Right lobe of liver (tissue), 6 donors: ENCODE results near the gene DLGAP4. TPM values are rescaled to one million over a fixed set of nuclear protein-coding genes. Genes with fewer than 3 reads are reported as not detected.

Experiments used
- ATAC-seq, 4 donors: fragments of 200-7000 bp; cut with Tn5 transposase; one replicate each; pipeline ENCODE4 v1.9.1; 2020; ENCODE audit warnings: mild to moderate bottlenecking in 4 of 4, moderate library complexity in 4 of 4
- DNase-seq, 3 donors: peaks; one replicate each; pipeline ENCODE4 v3.0.0-alpha.2; 2020
- H3K27ac ChIP-seq, 3 donors: fragments of 200-600 bp; one replicate each; pipeline ENCODE4 v1.8.0; 2022
- H3K27me3 ChIP-seq, 2 donors: fragments of 200-600 bp; one replicate each; pipeline ENCODE4 v1.8.0; 2022
- H3K36me3 ChIP-seq, 4 donors: fragments of 200-600 bp; sonication (generic) in 1 of 4; one replicate each; pipeline versions ENCODE4 v1.5.1 to v1.8.0; 2017 to 2022; ENCODE audit warnings: control low read depth in 1 of 4
- H3K4me1 ChIP-seq, 4 donors: fragments of 200-600 bp; sonication (generic) in 1 of 4; one replicate each; pipeline versions ENCODE4 v1.5.1 to v1.8.0; 2017 to 2022; ENCODE audit warnings: control low read depth in 1 of 4
- H3K4me3 ChIP-seq, 3 donors: fragments of 200-600 bp; one replicate each; pipeline ENCODE4 v1.8.0; 2022
- H3K9me3 ChIP-seq, 4 donors: fragments of 200-600 bp; sonication (generic) in 1 of 4; one replicate each; pipeline versions ENCODE4 v1.5.1 to v1.8.0; 2017 to 2022; ENCODE audit warnings: control low read depth in 1 of 4
- CTCF ChIP-seq, 4 donors: fragments of 200-600 bp in 3 of 4; fragments of 450-650 bp in 1 of 4; IDR thresholded peaks; one replicate each; pipeline versions ENCODE4 v1.5.1 to v1.8.0; 2016 to 2022; ENCODE audit warnings: antibody characterized with exemption in 4 of 4, mild to moderate bottlenecking in 2 of 4
- POLR2A ChIP-seq: fragments of 450-650 bp; IDR thresholded peaks from one replicate; pipeline ENCODE4 v1.6.1; 2017; ENCODE audit warnings: antibody characterized with exemption, mild to moderate bottlenecking
- WGBS: methylation state at CpG from one replicate; pipeline ENCODE4 v1.1.6; 2018; ENCODE audit warnings: low coverage, low lambda C conversion rate; ENCODE audit not compliant: insufficient coverage; ENCODE audit errors: missing lambda C conversion rate; 5-methylcytosine and 5-hydroxymethylcytosine counted together
- intact Hi-C, 2 donors: fragments of 100-400 bp; cut with DNase I; formaldehyde crosslinking; loops; one replicate each; pipeline versions ENCODE4 v1.11.2 to v1.14.1; 2022
- total RNA-seq, 6 experiments: library from RNA; depleted of rRNA in 2 of 6; stranded (reverse); fragments of >200 nt in 2 of 6; fragmentation: NEBNext Ultra II Directional in 3 of 6; extraction: Animal tissue kit (Norgen Biotek cat#: 25700) in 3 of 6; gene quantifications; one replicate each; pipeline versions ENCODE4 v1.1.0 to v1.2.4, GENCODE V29; 2016 to 2023
- donor health status: DM: no; HTN: yes; CAD: no.
- donor health status: DM: no; HTN: no; CAD: no.
- donor health status: DM: no; HTN: no; CAD: no.
- donor health status: DM: no; HTN: yes; CAD: no.
- donor health status: DM: no; HTN: yes; CAD: no.

The DLGAP4 gene
- total RNA-seq, 6 experiments from 2014 or later, result 15.5 to 35.1 (median 23.2) TPM

GRCh38 chr20:36477475-36477874, 171.3 kb downstream of the DLGAP4 start:
- H3K27ac ChIP-seq, result no peak overlapping the region
- H3K9me3 ChIP-seq, result no peaks in the 10 kb centered on the region
- ATAC-seq, result no peak
- intact Hi-C loops, result no loop called here
- no peaks in the 10 kb centered on the region for H3K27me3 ChIP-seq
- WGBS, result 86% methylated on average over 1 of the region's 1 CpG
- H3K4me1 ChIP-seq, result peaks cover 0 to 25% (median 12%) of the 10 kb centered on the region in 4 donors
- no peaks in the 10 kb centered on the region for H3K36me3 ChIP-seq
- H3K4me3 ChIP-seq, result no peak overlapping the region
- no peak for DNase-seq
- TF ChIP-seq POLR2A (no peak), CTCF (IDR thresholded peaks at IDR 0.05) (no peak)

DNA sequence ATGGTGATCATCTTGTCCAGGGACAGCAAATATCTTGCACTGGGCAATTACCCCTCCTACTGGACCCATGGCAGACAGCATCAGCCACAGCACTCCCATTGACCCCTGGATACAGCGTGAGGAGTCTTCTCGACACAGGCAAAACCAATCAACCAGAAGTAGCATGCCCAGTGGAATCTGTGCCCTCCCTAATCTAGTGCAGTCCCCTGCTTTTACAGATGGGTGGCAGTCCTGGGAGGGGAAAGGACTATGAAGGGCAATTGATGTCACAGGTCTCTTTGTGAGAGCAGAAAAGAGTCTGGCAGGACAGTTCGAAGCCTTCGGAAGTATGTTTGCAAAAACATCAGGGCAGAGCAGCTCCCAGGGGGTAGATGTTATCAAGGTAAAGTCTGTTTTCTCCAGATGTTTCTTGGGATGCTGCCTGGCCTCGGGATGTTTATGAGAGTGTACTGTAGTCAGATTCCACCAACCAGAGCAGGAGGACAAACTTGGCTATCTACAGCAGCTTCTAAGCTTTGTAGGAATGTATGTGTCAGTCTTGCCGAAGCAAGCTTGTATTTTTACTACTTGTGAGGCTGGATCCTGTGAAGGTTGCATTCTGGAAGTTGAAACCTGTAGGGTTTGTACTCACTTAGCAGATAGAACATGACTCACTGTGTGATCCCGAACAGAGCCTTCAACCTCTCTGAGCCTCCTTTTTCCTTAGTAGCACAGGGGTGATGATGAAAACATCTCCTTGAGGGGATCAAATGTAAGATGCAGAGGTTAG, 172.2 kb downstream of the DLGAP4 start:
- Histone ChIP-seq H3K4me1 (peaks cover 0 to 32% (median 12%) of the 10 kb centered on the region in 4 donors), H3K9me3 (no peaks in the 10 kb centered on the region), H3K27ac (no peak overlapping the region), H3K36me3 (no peaks in the 10 kb centered on the region), H3K27me3 (no peaks in the 10 kb centered on the region), H3K4me3 (no peak overlapping the region)
- DNase-seq (no peak), ATAC-seq (no peak)
- TF ChIP-seq POLR2A (no peak), CTCF (IDR thresholded peaks at IDR 0.05) (no peak)
- 77% methylated on average over 5 of the region's 7 CpGs for WGBS
- intact Hi-C loops, result no loop called here

GRCh38 chr20:36479938-36480337, 173.8 kb downstream of the DLGAP4 start:
- no peak for DNase-seq
- no CpG with 5 or more reads among the region's 2 CpGs for WGBS
- Histone ChIP-seq H3K4me1 (peaks cover 0 to 38% (median 10%) of the 10 kb centered on the region in 4 donors), H3K27me3 (no peaks in the 10 kb centered on the region), H3K27ac (peak overlapping the region in 1 of 3 donors; percentile 47), H3K4me3 (no peak overlapping the region), H3K36me3 (no peaks in the 10 kb centered on the region), H3K9me3 (no peaks in the 10 kb centered on the region)
- intact Hi-C loops, result no loop called here
- no peak for TF ChIP-seq POLR2A
- TF ChIP-seq CTCF (IDR thresholded peaks at IDR 0.05), result no peak
- ATAC-seq, result peak in 1 of 4 donors; percentile 4

- intact Hi-C loops, result no loop called here
- no peak for TF ChIP-seq POLR2A
- TF ChIP-seq CTCF (IDR thresholded peaks at IDR 0.05), result no peak
- H3K36me3 ChIP-seq, result no peaks in the 10 kb centered on the region
- peaks cover 0 to 41% (median 10%) of the 10 kb centered on the region in 4 donors for H3K4me1 ChIP-seq
- peak overlapping the region in 1 of 3 donors; percentile 47 for H3K27ac ChIP-seq
- H3K27me3 ChIP-seq, result no peaks in the 10 kb centered on the region
- no peak overlapping the region for H3K4me3 ChIP-seq
- peak; percentile 65 to 73 (median 70) for ATAC-seq
- 49% methylated on average over 5 of the region's 5 CpGs for WGBS
- no peak for DNase-seq
- H3K9me3 ChIP-seq, result no peaks in the 10 kb centered on the region
Observed at GRCh38 chr20:36480456-36481048, 174.4 kb downstream of the DLGAP4 start.
